Measurements from ENCODE around the gene ZMIZ1. TPM values are rescaled to one million over a fixed set of nuclear protein-coding genes. Genes with fewer than 3 reads are reported as not detected.

The ZMIZ1 gene
- total RNA-seq, 2 donors from 2014 or later, result 27.2 to 42.2 TPM

DNA sequence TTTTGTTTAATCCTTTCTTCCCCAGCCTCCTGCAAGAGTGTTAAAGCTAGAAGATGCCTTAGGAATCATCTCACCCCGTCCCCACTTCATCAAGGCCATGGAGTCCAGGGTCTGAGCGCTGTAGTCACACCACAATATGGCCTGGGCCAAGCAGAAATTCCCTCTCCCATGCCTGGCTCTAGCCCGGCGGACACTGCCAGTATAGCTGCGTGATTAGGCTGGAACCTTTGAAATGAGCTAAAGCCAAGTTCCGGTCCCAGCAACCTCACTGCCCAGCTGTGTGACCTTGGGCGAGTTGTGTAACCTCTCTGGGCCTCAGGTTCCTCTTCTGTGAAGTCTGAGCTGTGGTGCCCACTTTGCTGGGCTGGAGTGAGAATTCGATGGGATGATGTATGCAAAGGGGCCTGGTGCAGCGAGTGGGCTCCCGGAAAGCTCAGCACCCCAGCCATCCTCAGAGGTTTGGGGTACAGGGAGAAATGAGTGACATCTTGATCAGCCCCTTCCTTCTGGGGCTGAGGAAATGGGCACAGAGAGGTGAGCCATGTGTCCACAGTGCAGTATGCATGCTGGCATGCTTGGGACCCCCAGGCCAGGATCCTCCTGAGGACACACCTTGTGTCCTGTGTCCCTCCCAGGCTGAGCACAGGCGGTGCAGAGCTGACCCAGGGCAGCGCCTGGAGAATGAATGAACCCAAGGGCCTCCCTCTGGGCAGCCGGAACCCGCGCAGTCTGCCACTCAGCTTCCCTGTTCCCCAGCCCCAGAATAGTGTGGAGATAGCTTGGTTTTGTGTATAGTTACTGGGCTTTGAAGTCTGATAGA is 118.6 kb downstream of the ZMIZ1 start:
- no peak for TF ChIP-seq POLR2A (IDR thresholded peaks at IDR 0.05)
- TF ChIP-seq, protein P1, sequence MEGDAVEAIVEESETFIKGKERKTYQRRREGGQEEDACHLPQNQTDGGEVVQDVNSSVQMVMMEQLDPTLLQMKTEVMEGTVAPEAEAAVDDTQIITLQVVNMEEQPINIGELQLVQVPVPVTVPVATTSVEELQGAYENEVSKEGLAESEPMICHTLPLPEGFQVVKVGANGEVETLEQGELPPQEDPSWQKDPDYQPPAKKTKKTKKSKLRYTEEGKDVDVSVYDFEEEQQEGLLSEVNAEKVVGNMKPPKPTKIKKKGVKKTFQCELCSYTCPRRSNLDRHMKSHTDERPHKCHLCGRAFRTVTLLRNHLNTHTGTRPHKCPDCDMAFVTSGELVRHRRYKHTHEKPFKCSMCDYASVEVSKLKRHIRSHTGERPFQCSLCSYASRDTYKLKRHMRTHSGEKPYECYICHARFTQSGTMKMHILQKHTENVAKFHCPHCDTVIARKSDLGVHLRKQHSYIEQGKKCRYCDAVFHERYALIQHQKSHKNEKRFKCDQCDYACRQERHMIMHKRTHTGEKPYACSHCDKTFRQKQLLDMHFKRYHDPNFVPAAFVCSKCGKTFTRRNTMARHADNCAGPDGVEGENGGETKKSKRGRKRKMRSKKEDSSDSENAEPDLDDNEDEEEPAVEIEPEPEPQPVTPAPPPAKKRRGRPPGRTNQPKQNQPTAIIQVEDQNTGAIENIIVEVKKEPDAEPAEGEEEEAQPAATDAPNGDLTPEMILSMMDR (IDR thresholded peaks at IDR 0.05), result no peak
- intact Hi-C loops (cut with DNase I), result loop anchor here (10.0 kb wide), 1 partner anchor 113 kb away; no protein-coding TSS in a partner anchor
- no peaks in the 10 kb centered on the region for H3K9me3 ChIP-seq
- ATAC-seq, result no peak
- no peaks in the 10 kb centered on the region for H3K36me3 ChIP-seq (replicated peaks in 1 of 2; ENCODE audit: insufficient read depth in 1 of 2, low read depth in 2 of 2)
- H3K4me1 ChIP-seq, result peaks cover 66% of the 10 kb centered on the region
- peak overlapping the region; percentile 48 to 83 (median 80) for H3K27ac ChIP-seq
- no peak for DNase-seq
- H3K27me3 ChIP-seq, result no peaks in the 10 kb centered on the region
- no peak overlapping the region for H3K4me3 ChIP-seq
- WGBS, 2 donors, result 73 to 79% methylated on average over 12 to 14 of the region's 15 CpGs

DNA sequence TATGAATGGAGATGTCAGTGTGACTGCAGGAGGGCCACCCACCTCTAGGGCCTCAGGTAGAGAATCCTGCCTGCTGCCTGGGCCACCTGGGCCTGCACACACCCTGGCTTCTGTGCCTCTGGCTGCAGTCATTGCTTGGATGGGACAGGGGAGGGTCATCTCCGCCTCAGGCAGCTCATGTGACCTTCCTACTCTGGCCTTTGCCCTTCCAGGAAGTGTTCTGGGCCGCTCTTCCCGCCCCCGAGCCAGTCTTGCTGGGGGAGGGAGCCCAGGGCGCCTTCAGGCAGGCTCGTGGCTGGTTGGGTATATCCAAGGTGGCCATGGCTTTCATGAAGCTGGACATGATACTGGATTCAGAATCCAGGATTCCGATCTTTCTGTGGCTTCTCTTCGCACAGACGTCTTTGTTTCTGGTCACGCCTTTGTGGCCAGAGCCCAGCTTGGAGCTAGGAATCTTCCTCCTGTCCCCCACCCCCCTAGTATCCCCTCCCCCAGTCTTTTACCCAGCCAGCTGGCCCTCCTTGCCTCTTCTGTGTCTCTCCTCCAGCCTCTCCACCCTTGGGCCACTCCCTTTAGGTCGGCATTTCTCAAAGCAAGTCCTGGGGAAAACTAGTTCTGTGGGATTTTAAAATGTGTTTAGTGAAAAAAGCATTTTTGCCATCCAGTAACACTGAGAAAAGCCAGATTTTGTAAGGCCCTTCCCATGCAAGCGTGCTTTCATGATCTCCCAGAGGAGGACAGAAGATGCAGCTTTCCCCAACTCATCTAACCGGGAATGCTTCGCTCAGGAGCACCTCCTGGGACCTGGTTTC is 119.6 kb downstream of the ZMIZ1 start:
- intact Hi-C loops (cut with DNase I), result loop anchor here (10.0 kb wide), 1 partner anchor 114 kb away; no protein-coding TSS in a partner anchor
- no peak for ATAC-seq
- 85 to 88% methylated on average over 14 of the region's 14 CpGs for WGBS, 2 donors
- Histone ChIP-seq H3K36me3 (replicated peaks in 1 of 2; ENCODE audit: insufficient read depth in 1 of 2, low read depth in 2 of 2) (no peaks in the 10 kb centered on the region), H3K4me1 (peaks cover 55% of the 10 kb centered on the region), H3K9me3 (no peaks in the 10 kb centered on the region), H3K27me3 (no peaks in the 10 kb centered on the region), H3K27ac (peak overlapping the region in 3 of 4 donors; percentile 49 to 83 (median 77)), H3K4me3 (no peak overlapping the region)
- DNase-seq, result no peak
- TF ChIP-seq POLR2A (IDR thresholded peaks at IDR 0.05), result no peak
- TF ChIP-seq, protein P1 (IDR thresholded peaks at IDR 0.05), result no peak

DNA sequence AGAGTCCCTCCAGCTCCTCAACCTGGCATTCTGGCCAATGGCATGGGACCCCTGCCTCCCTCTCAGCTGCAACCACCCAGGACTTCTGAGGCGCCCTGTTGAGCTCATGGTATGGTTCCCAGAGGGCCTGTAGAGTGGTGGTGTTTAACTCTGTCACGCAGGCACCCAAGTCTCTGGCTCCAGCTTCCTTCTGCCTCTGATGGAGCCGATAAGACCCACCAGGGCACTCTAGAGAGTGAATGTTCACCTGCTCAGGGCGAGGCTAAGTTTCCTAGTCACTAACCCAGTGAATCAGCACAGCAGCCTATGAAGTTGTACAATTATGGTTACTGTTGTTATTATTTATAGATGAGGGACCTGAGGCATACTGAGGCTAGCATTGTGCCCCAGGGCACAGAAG is 120.4 kb downstream of the ZMIZ1 start:
- no peak for TF ChIP-seq POLR2A (IDR thresholded peaks at IDR 0.05)
- WGBS, 2 donors, result 88 to 96% methylated on average over 4 of the region's 4 CpGs
- intact Hi-C loops (cut with DNase I), result loop anchor here (10.0 kb wide), 1 partner anchor 114 kb away; no protein-coding TSS in a partner anchor
- H3K27ac ChIP-seq, result peak overlapping the region in 1 of 4 donors; percentile 25
- H3K9me3 ChIP-seq, result no peaks in the 10 kb centered on the region
- ATAC-seq (no peak), DNase-seq (no peak)
- H3K27me3 ChIP-seq, result no peaks in the 10 kb centered on the region
- no peak overlapping the region for H3K4me3 ChIP-seq
- H3K4me1 ChIP-seq, result peaks cover 47% of the 10 kb centered on the region
- no peaks in the 10 kb centered on the region for H3K36me3 ChIP-seq (replicated peaks in 1 of 2; ENCODE audit: insufficient read depth in 1 of 2, low read depth in 2 of 2)

DNA sequence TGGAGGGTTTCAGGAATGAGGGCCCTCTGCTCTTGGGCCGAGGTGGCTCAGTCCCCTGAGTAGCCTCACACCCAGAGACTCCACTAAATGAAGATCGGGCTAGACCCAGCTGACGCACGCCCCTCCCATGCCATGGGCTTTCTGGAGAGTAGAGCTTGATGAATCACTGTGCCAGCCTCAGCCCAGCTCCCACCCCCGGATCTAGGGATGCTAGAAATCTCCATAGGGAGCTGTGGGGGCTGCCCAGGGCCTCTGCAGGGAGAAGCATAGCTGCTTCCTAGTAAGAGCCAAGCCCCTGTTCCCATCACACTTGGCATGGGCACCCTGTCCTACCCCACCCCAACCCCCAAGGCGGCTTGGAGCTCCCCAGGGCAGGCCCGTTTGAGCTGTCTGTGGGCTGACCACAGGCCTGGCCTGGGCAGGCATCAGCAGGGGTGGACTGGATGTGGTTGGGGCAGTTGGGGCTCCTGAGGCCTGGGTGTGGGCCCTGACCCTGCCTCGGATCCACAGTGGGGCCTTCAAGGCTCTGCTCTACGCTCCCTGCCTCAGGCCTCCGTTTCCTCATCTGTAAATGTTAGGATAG is 121.2 kb downstream of the ZMIZ1 start:
- peak overlapping the region in 1 of 4 donors; percentile 37 for H3K27ac ChIP-seq
- TF ChIP-seq, protein P1 (IDR thresholded peaks at IDR 0.05), result no peak
- no peak for TF ChIP-seq POLR2A (IDR thresholded peaks at IDR 0.05)
- no peaks in the 10 kb centered on the region for H3K36me3 ChIP-seq (replicated peaks in 1 of 2; ENCODE audit: insufficient read depth in 1 of 2, low read depth in 2 of 2)
- no peak overlapping the region for H3K4me3 ChIP-seq
- H3K9me3 ChIP-seq, result no peaks in the 10 kb centered on the region
- 87 to 98% methylated on average over 6 to 10 of the region's 10 CpGs for WGBS, 2 donors
- peaks cover 46% of the 10 kb centered on the region for H3K4me1 ChIP-seq
- intact Hi-C loops (cut with DNase I), result loop anchor here (10.0 kb wide), 1 partner anchor 115 kb away; no protein-coding TSS in a partner anchor
- no peak for ATAC-seq
- DNase-seq, result no peak
- no peaks in the 10 kb centered on the region for H3K27me3 ChIP-seq

Data from body of pancreas (tissue), 4 donors.